GM04503 (cell line): Measurements from ENCODE around the gene GCLC.
"Not testable (repeated sequence)": the region's sequence is repeated elsewhere in the genome, so short reads cannot be mapped to it uniquely, and the experiment has no call there.

Experiments
- DNase-seq: peaks from one replicate; pipeline ENCODE4 v3.0.0-alpha.2; 2012; ENCODE audit warnings: low read depth

Gene GCLC

GRCh38 chr6:53544470-53545308 is at the start of gene GCLC:
Gene GCLC (minus strand): TSS chr6:53545101. CDS start chr6:53544645, 456 bp downstream.
- DNase-seq, result peak; percentile 70

- no peak for DNase-seq
Observed at GRCh38 chr6:53594596-53594995, 49.7 kb upstream of the GCLC start.

DNA sequence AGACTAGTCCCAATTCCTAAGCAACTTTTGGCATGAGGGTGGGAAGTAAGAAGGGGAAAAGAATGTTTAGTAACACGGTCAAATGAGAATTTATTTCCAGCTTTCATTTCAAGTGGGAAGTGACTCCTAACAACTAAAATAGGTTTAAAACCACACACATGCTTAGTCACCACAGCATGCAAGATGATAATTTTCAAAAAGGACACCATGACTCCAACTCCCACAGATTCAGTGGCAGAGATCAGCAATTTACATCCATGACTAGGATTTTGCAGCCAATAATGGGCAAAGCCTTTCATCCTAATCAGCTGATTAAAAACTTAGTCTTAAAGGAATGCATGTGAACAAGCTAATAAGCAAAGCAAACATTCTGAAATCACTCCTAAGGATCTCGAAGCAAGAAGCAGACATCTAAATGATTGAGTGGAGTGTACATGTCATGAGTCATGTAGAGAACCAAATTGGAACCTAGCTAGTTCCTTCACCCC is 48.1 kb upstream of the GCLC start:
- peak; percentile 89 for DNase-seq

DNA sequence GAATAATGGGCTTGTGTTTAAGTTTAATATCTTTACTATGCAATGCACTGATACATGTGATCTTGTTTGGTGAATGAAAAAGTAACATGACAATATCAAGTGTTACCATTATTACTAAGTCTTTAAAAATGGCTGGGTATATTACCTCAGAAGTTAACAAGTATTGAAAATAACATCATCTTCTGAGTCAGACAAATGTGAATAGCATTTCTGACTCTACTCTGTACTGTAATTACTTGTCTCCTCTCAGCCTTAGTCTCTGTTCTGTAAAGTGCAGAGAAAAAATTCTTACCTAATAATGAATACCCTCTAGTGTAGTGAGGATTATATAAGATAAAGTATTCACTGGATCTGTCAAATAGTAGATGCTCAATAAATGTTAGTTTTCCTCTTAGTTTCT is 47.0 kb upstream of the GCLC start:
- no peak for DNase-seq

DNA sequence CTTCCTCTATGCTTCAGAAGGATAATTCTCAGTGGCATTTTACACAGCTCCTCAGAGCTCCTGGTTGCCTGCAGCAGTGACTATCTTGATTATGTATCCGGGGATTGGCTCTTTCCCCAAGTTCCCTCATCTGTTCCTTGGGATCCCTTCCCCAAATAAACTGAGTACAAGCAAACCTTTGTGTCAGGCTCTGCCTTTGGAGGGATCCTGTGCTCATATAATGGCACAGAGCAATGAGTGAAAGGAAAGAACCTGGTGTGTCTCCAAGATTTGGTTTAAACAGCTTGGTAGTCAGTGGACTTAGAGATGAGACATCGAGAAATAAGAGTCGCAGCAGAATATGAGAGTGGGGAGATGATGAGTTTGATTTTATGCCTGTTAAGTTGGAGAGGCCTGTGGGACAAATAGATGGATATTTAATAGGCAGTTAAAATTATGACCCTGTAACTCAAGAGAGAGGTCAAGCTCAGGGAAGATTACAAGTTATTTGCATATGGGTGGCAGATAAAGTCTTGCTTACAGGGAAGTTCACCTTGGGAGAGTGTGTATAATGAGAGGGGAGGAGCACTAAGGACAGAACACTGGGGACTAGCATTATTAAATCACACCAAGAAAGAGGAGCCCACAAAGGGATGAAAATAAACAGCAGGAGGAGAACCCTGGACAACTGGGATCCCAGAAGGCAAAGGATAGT is 44.1 kb upstream of the GCLC start:
- DNase-seq, result no peak

- DNase-seq, result no peak
Observed at GRCh38 chr6:53587291-53587690, 42.4 kb upstream of the GCLC start.

DNA sequence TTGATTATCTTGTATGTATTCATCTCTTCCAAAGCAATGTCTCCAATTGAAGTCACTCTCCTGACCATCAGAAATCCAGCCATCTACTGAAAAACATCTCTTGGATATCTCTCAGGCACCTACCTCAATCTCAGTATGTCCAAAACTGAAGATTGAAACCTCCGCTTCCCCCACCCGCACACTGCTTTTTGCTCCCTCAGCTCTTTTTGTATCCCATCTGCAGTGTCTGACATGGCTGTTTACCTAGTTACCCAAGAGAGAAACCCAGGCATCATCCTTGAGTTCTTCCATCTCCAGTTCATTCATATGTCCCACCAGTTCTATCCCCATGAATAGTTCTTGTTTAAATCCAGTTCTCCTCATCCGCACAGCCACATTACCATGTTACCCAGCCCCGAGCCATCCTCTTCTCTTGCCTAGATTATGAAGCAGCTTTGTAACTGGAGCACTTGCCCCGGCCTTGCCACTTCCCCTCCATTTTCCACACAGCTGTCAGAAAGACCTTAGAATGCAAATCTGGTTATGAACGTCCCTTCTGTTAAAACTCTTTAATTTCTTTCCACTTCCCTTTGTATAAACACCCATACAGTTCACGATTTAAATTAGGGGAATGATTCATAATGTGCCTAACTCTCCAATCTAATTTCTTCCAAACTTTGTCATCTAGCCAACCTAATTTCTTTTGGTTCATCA is 40.5 kb upstream of the GCLC start:
- no peak for DNase-seq

GRCh38 chr6:53584726-53585125 is 39.8 kb upstream of the GCLC start:
- no peak for DNase-seq

GRCh38 chr6:53583451-53583850 is 38.5 kb upstream of the GCLC start:
- DNase-seq, result no peak

GRCh38 chr6:53582963-53583362 is 38.1 kb upstream of the GCLC start:
- no peak for DNase-seq

DNA sequence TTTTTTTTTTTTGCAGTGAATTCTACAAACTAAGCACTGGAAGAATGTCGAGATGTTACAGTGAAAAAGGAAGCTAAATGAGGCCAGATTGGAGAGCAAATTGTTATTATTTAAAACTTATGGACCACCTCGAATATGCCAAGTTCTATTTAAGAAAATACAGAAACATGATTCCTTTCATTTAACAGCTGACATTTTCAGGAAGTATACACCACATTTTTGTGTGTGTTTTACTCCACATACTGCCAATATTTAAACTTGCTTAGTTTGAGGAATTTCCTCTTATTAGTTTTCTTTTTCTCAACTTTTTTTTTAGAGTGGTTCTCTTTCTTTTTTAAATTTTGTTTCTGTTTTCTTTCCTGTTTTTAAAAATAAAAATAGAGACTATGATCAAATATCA is 37.0 kb upstream of the GCLC start:
- DNase-seq, result no peak

- DNase-seq, result peak; percentile 45
Observed at GRCh38 chr6:53581173-53581773, 36.4 kb upstream of the GCLC start.

DNA sequence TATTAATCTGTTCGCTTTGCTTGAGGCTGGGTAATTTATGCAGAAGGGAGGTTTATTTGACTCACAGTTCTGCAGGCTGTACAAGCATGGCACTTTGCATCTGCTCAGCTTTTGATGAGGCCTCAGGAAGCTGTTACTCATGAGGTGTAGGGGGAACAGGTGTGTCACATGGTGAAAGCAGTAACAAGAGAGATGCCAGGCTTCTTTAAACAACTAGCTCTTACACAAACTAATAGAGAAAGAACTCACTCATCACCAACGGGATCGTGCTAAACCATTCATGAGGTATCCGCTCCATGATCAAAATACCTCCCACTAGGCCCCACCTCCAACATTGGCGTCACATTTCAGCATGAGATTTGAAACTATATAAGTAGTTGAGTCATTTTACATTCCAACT is 34.4 kb upstream of the GCLC start:
- no peak for DNase-seq

- no peak for DNase-seq
Observed at GRCh38 chr6:53578371-53578770, 33.5 kb upstream of the GCLC start.

DNA sequence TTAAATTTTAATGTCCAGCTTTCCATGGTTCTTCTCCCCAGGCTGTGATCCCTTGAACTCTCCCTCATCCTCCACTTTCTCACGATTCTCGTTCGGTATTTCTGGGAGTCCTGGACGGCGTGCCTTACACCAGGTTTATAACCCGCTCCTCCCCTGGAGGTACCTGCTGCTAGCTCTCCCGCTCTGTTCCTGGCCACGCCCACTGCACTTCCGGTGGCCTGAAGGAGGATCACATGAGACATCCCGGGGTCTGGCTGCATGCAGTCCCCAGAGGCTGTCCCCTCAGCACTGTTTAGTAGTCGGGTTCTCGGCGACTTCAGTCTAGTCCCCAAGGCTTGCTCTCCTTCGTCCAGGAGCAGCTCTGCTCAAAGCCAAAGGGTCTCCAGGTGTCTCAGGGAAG is 28.4 kb upstream of the GCLC start:
- DNase-seq, result no peak

DNA sequence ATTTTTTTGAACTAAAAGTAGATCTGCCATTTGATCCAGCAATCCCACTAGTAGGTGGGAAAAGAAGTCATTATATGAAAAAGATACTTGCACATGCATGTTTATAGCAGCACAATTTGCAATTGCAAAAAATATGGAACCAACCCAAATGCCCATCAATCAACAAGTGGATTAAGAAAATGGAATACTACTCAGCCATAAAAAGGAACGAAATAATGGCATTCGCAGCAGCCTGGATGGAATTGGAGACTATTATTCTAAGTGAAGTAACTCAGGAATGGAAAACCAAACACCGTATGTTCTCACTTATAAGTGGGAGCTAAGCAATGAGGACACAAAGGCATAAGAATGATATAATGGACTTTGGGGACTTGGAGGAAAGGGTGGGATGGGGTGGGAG is 27.5 kb upstream of the GCLC start:
- not testable (repeated sequence) for DNase-seq

DNA sequence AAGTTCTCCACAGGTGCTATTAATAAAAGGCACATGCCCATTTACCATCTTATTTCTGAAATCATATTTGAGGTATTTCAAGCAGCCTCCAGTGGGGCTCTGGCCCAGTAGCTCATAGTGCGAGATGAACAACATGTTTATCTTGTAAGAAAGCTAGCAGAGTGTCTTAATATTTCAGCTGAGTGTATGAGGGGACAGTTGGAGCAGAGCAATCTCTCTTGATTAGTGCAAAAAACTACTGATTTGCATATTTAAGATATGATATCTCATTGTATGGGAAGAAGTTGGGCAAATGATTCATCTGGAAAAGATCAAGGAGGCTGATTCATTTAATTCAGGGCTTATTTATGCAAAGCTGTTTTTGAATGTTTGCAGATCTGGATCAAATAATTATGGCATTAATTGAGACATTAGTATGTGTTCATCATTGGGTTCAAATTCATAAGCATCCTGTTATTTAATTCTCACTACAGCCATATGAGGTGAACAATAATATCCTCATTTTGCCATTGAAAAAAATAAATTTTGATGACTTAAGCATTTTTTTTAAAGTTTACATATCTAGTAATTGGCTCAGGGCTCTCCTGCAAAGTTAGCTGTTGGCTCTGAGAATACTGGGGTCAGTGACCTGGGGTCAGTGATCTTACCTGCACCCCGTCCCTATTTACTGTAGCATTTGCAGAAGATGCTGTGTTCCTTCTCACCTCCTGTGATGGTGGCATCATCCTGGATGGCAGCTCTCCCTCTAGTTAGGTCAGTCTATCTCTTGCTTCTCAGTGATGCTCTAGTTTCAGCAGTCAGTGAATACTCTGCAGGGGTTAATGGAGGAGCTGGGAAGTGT is 24.1 kb upstream of the GCLC start:
- DNase-seq, result no peak

DNA sequence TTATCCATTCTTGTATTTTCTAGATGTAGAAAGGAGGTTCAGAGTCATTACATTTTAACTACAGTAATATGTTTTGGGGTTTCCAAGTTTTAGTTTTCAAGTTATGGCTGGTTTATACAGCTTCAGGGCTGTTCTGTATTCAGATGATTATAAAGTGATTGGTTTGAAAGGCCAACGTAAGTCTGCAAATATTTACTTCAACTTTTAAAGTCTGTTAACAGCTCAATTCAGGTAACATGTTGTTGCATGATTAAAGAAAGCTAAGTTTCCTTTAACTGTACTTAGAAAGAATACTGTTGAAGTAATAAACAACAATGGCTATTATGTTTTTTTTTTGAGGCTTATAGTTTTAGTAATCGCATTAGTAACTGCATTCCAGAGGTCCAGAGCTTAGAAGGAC is 22.8 kb upstream of the GCLC start:
- no peak for DNase-seq

DNA sequence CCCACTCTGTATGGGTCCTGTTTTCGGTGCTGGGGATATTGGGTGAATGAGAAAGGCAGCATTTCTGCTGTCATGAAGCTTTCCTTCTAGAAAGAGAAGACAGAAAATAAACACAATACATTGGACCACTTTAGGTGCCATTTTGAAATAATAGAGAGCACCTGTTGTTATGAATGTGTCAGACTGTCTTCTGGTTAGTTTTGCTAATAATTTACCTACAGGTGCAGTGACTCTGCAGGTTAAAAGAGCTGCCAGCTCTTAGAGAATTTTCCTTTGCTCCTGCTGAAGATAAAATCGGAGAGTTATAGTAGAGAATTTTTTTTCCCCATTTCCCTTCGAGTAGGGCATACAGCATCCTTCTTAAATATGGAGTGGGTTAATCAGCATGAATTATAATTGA is 21.9 kb upstream of the GCLC start:
- no peak for DNase-seq

- DNase-seq, result no peak
Observed at GRCh38 chr6:53565886-53566285, 21.0 kb upstream of the GCLC start.

GRCh38 chr6:53564401-53565065 is 19.6 kb upstream of the GCLC start:
- DNase-seq, result no peak
